OCI-LY7 (cell line): Measurements from ENCODE around the gene SEMA4D. TPM values are rescaled to one million over a fixed set of nuclear protein-coding genes. Genes with fewer than 3 reads are reported as not detected.

Experiments
- BruUV-seq: library from RNA; stranded (reverse); fragments of 400-500 nt; replicated peaks from 2 replicates; lab custom pipeline; 2021; lab: Mats Ljungman, UMichigan
- CTCF ChIA-PET: fragments of 300-600 bp; sonication (Branson Sonifier 250); formaldehyde crosslinking; loops from one replicate; lab custom pipeline; 2022; ENCODE audit warnings: antibody characterized with exemption; ENCODE audit not compliant: unreplicated experiment; lab: Charles Lee
- POLR2A ChIA-PET: fragments of 300-600 bp; sonication (Branson Sonifier 250); formaldehyde crosslinking; loops from one replicate; lab custom pipeline; 2022; ENCODE audit warnings: antibody characterized with exemption; lab: Charles Lee
- DNase-seq: peaks from one replicate; pipeline ENCODE4 v3.0.0-alpha.2; 2015; ENCODE audit warnings: low spot score
- H2AFZ ChIP-seq: fragments of 200-600 bp; sonication (generic), shearing (Covaris generic); 2 replicates; pipeline ENCODE4 v1.6.1; 2014; ENCODE audit warnings: mild to moderate bottlenecking, antibody characterized with exemption, low read length, moderate library complexity
- H3K27ac ChIP-seq: fragments of 200-600 bp; sonication (generic); 2 replicates; pipeline ENCODE4 v1.5.1; 2014; ENCODE audit warnings: mixed run types, low read depth, mild to moderate bottlenecking, moderate library complexity, low read length, inconsistent platforms; ENCODE audit not compliant: poor library complexity, severe bottlenecking
- H3K36me3 ChIP-seq: fragments of 200-600 bp; sonication (generic); 2 replicates; pipeline ENCODE4 v1.6.1; 2014; ENCODE audit warnings: mild to moderate bottlenecking, antibody characterized with exemption, low read length, moderate library complexity, mixed read lengths; ENCODE audit not compliant: insufficient read depth
- H3K4me1 ChIP-seq: fragments of 200-600 bp; sonication (generic); 2 replicates; pipeline ENCODE4 v1.5.1; 2014; ENCODE audit warnings: mild to moderate bottlenecking, low read length; ENCODE audit not compliant: insufficient read depth, poor library complexity, severe bottlenecking
- H3K4me2 ChIP-seq: fragments of 200-600 bp; sonication (generic); 2 replicates; pipeline ENCODE4 v1.6.1; 2014; ENCODE audit warnings: mild to moderate bottlenecking, low read length
- H3K4me3 ChIP-seq: fragments of 200-600 bp; sonication (generic); 2 replicates; pipeline ENCODE4 v1.5.1; 2014; ENCODE audit warnings: mild to moderate bottlenecking, low read depth, low read length; ENCODE audit not compliant: poor library complexity, severe bottlenecking
- H3K79me2 ChIP-seq: fragments of 200-600 bp; sonication (generic); 2 replicates; pipeline ENCODE4 v1.6.1; 2016; ENCODE audit warnings: low read depth, mild to moderate bottlenecking, low read length, moderate library complexity, mixed read lengths; ENCODE audit not compliant: insufficient read depth
- H3K9me2 ChIP-seq: fragments of 200-600 bp; sonication (generic); 2 replicates; pipeline ENCODE4 v1.6.1; 2016; ENCODE audit warnings: mild to moderate bottlenecking, low read length, mixed read lengths; ENCODE audit not compliant: insufficient read depth
- H3K9me3 ChIP-seq: fragments of 200-600 bp; sonication (generic); 2 replicates; pipeline ENCODE4 v1.6.1; 2014; ENCODE audit warnings: mild to moderate bottlenecking, mixed run types, low read length, mixed read lengths
- H4K20me1 ChIP-seq: fragments of 200-600 bp; sonication (generic); 2 replicates; pipeline ENCODE4 v1.6.1; 2014; ENCODE audit warnings: mild to moderate bottlenecking, antibody characterized with exemption, low read length, moderate library complexity, mixed read lengths; ENCODE audit not compliant: insufficient read depth
- CTCF ChIP-seq: fragments of 200-600 bp; sonication (generic); conservative IDR thresholded peaks from 2 replicates; pipeline ENCODE4 v1.5.1; 2014; ENCODE audit warnings: mild to moderate bottlenecking, antibody characterized with exemption, low read length, moderate library complexity, mixed read lengths
- EZH2phosphoT487 ChIP-seq: fragments of 200-600 bp; sonication (generic); IDR thresholded peaks from 2 replicates; pipeline ENCODE4 v1.6.1; 2018; ENCODE audit warnings: low read depth, borderline replicate concordance, mild to moderate bottlenecking, mixed run types, antibody characterized with exemption, low read length, moderate library complexity, mixed read lengths
- intact Hi-C: fragments of 100-400 bp; cut with micrococcal nuclease; formaldehyde crosslinking; loops from one replicate; pipeline ENCODE4 v1.10.0; 2022; ENCODE audit not compliant: unreplicated experiment
- total RNA-seq, 2 experiments: library from RNA; depleted of rRNA in 1 of 2; stranded (reverse); fragments of >200 nt in 1 of 2; shearing (Covaris generic) in 1 of 2; gene quantifications; 2 replicates each; pipeline ENCODE4 v1.2.3, GENCODE V29; 2014 to 2022

The SEMA4D gene
- total RNA-seq, 2 experiments from 2014 or later: 28.5 to 60.5 TPM

DNA sequence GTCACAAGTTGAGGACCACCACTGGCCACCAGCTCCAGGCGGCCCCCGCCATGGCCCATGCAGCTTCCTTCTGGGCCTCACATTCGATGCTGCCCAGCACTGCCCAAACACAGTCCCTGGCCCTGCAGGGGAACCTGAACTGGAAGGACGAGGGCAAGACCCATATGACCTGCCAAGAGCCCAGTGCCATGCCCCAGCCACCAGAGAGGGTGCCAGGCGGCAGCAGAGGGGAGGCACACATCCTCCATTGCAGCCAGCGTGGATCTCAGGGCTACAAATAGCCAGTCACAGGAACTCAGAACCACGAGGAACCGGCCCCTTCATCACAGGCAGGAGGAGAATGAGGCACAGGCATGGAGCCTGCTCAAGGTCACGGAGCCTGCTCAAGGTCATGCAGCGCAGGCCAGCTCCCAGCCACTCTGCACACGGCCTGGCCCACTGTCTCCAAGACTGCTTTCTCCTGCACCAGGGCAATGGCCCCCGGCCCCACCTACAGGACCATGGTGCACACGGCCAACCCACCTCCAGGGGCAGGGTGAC is 69.6 kb downstream of the SEMA4D start:
- DNase-seq: no peak
- Histone ChIP-seq H3K4me3 (no peak overlapping the region), H3K36me3 (no peaks in the 10 kb centered on the region), H4K20me1 (no peaks in the 10 kb centered on the region), H3K9me3 (no peaks in the 10 kb centered on the region), H3K4me1 (peaks cover 69% of the 10 kb centered on the region), H2AFZ (no peak overlapping the region), H3K4me2 (peak overlapping the region; percentile 25; the same call in 1 of the 2 replicates), H3K9me2 (no peaks in the 10 kb centered on the region), H3K27ac (no peak overlapping the region), H3K79me2 (no peaks in the 10 kb centered on the region)
- no TSS peak for BruUV-seq
- intact Hi-C loops: loop anchor here (2.0 to 5.0 kb wide), 3 partner anchors 54 to 109 kb away; partner anchors contain the start of gene SECISBP2
- ChIA-PET POLR2A (interaction anchor here (1.3 to 2.9 kb wide), 2 partner anchors 24 to 120 kb away, joined by 5 to 25 read pairs; no protein-coding TSS in a partner anchor), CTCF (interaction anchor here (0.6 to 3.1 kb wide), 7 partner anchors 11 to 147 kb away, joined by 3 to 45 read pairs (median 7); no protein-coding TSS in a partner anchor)
- TF ChIP-seq CTCF (no peak), EZH2phosphoT487 (no peak)

GRCh38 chr9:89427621-89428221 is 70.2 kb downstream of the SEMA4D start:
- intact Hi-C loops: loop anchor here (2.0 to 5.0 kb wide), 3 partner anchors 55 to 109 kb away; partner anchors contain the start of gene SECISBP2
- POLR2A ChIA-PET: interaction anchor here (2.9 kb wide), 1 partner anchor 121 kb away, joined by 25 read pairs; no protein-coding TSS in a partner anchor
- Histone ChIP-seq H3K4me3 (no peak overlapping the region), H3K4me2 (0 out of 2 replicates have a peak overlapping the region, but pooled peaks have one; percentile 50), H3K9me3 (no peaks in the 10 kb centered on the region), H3K36me3 (no peaks in the 10 kb centered on the region), H3K79me2 (no peaks in the 10 kb centered on the region), H3K27ac (no peak overlapping the region), H2AFZ (no peak overlapping the region), H3K4me1 (peaks cover 64% of the 10 kb centered on the region), H3K9me2 (no peaks in the 10 kb centered on the region), H4K20me1 (no peaks in the 10 kb centered on the region)
- TF ChIP-seq EZH2phosphoT487 (no peak), CTCF (no peak)
- CTCF ChIA-PET: interaction anchor here (0.6 to 3.1 kb wide), 2 partner anchors 10 to 121 kb away, joined by 3 to 45 read pairs; no protein-coding TSS in a partner anchor
- no peak for DNase-seq
- no TSS peak for BruUV-seq
